HG03460 (cell line): ENCODE measurements around the gene SLC29A1.

ENCODE experiments used
- ATAC-seq: cut with Tn5 transposase; IDR thresholded peaks from one replicate; pipeline ENCODE4 v1.9.1; 2021; ENCODE audit not compliant: unreplicated experiment

SLC29A1 gene

DNA sequence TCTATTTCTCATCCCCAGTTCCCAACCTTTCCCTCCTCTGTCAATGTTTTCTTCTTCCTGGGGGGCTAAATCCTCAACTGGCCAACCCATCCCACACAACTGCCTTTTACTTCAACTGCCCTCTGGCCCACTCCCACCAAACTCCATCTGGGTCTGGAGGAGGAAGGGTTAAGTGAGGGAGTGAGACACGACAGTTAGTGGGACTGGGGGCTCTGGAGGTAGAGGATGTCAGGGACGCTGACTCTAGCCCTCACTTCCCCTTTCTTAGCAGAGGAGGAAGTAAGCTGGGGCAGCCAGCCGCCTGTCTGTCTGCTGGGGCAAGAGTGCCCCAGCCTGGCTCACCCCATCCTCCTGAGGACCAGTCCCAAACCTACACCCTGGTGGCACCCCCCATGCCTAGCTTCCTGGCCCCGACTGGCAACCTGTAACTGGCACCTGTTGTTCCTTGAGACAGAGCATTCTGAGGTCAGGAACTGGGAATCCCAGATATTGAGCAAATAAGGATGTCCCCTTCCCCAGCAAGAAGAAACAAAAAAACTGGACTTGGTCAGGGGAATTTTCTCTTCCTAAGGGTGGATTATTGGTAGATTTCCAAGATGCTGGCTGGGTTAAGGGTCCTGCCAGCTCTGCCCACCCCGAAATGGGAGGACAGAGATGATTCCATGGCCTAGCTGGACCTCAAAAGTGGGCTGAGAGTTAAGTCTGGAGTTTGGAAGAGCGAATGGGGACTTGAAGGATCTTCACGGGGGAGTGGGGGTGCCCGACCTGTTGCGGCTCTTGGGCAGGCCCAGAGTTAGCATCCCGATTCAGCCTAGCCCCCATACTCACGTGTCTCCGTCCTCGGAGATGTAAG is 41.0 kb downstream of the SLC29A1 start:
- ATAC-seq: peak; percentile 40

DNA sequence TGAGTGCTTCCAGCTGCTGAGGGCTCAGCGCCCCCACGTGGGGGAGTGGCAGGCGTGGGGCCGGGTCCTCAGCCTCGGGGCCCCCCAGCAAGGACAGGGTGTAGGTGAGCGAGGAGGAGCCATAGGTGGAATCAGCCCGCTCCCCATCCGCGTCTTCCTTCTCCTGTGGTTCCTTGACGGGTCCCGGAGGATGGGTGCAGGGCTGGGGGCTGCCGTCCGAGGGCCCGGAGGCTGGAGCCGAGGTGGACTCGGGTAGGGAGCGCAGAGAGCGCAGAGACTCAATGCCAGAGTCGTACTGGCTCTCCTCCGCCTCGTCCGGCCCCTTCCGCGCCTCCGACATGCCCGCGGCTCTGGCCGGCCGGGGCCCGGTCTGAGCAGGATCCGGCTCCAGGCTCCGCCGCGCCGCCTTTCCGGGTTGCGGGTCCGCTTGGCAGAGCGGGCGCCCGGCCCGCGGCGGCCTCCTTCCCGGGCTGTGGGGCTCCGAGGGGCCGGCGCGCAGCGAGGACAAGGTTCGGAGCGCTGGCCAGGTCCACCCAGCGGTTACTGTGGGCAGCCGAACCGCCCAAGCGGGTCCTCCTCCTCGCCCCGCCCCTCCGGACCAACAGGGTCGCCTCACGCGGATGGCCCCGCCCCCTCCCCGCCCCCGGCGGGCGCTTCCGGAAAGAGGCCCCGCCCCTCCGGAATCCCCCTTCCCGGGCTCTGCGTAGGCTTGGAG is 41.8 kb downstream of the SLC29A1 start, which contains the start of gene NFKBIE:
Gene NFKBIE (minus strand): TSS at position 545 of the 715 bp plus-strand sequence. CDS start 205 bp downstream, at position 340.
- no peak for ATAC-seq

GRCh38 chr6:44265722-44266233 is 42.4 kb downstream of the SLC29A1 start:
- no peak for ATAC-seq

DNA sequence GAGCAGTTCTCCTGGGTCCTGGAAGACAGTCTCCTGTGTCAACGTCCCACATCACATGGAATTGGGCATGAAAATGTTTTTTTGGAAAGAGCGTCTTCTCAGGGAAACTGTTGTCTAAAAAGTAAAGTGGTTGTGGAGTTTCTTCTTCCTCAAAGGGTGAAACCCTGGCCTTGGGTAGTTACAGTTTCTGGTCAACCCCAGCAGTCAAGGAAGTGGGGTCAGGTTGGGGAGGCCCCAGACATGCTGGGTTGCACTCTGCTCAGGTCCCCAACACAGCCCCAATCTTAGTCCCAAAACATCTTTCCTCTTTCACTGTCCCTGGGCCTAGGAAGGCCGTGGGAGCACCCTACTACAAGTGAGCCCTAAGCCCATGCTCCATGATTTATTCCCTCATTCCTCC is 43.0 kb downstream of the SLC29A1 start:
- no peak for ATAC-seq

- no peak for ATAC-seq
Observed at GRCh38 chr6:44267252-44267651, 43.9 kb downstream of the SLC29A1 start.

DNA sequence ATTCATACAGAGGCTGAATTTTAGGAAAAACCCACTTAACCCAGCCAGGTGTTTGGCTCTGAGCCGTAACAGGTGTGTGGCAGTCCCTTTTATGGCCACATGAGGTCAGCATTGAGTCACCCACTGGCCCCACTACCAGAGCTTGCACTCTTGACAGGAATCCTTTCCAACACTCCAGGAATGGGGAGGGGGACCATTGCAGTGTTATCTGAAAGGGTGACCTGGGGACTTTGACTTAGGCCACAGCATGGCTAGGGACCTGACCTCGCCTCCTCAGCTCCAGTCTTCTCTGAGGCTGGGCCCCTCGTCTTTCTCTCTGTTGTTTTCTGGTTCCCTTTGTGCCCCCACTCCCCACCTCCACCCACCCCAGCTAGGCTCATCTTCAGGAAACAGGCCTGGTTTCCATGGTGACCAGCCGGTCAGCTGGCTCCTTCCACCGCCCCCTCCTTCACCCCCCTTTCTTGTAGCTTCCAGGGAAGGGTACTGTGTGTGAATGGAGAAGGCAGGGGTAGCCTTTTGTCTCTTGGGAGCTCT is 44.8 kb downstream of the SLC29A1 start:
- ATAC-seq: no peak

DNA sequence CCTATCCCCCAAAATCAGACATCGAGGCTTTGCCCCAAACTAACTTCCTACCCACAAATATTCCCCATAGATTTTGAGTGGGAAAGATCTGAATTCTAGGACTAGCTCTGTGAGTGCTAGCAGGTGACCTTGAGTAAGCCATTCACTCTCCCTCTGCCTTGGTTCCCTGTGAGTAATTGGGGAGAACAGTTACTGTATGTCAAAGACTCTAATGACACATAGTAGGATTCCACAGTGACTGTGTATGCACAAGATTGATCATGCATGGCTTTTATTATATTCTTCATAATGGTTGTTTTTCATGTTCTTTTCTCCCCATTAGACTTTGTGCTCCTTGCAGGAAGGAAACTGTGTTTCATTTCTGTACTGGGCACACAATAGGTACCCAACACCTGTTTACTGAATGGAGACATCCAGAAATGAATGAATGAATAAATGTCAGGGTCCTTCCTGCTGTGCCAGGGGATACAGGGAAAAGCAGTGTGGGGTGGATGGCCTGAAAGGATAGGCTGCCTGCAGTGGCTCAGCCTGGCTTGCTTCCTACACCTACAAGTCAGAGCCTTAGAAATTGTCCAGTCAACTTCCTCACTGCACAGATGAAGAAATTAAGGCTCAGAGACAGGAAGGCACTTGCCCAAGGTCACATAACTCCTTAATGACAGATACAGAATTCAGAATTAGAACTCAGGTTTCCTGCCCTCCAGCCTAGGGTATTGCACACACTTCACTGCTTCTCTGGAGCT is 46.0 kb downstream of the SLC29A1 start:
- ATAC-seq: no peak

- no peak for ATAC-seq
Observed at GRCh38 chr6:44269921-44270525, 46.6 kb downstream of the SLC29A1 start, which contains the start of gene TMEM151B. Gene TMEM151B (plus strand): TSS chr6:44270450. CDS start chr6:44270743, 293 bp downstream.

DNA sequence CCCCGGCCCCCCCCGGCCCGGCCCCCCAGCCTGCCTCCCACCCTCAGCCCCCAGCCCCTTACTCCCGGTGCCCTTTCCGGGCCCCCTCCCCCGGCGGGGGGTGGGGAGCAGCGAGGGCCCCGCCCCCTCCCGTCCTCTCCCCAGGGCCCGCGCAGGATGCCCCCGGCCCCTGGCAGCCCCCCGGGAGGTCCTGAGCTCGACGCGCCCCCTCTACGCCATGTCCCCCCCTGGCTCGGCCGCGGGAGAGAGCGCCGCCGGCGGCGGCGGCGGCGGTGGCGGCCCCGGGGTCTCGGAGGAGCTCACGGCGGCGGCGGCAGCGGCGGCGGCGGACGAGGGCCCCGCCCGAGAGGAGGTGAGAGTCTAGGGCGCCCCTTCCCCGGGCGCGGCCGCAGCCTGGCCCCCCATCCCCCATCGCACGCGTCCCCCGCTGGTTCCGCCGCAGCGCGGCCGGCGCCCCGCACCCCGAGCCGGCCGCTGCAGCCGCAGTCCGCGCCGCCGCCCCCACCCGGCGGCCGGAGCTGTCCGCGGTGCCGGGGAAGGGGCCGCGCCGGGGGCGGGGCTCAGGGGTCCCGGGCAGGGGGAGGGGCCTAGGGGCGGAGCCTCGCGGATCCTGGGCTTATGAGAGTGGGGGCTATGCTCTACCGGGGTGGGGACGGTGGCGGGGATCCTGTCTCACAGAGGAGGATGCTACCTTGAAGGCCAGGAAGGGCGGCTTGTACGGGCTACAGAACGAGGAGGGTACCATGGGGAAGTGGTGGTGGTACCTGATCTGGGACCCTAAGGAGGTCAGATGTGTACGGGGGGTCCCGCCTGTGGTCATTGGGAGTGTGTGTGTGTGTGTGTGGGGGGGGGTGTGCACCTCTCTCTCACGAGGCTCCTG is 47.4 kb downstream of the SLC29A1 start:
- no peak for ATAC-seq

DNA sequence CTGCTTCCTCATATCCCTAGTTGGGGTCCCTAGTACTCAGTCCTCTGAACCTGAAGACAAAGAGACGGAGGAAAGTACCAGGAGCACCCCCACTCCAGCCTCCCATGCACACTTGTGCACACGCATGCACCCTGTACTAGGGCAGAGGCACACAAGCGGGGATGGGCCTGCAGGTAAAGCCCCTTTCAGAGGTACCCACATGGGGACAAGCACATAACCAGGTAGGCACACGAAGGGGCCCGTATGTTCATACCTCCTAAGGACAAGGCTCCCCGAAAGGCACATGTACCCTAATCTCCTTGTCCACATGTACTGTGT is 48.0 kb downstream of the SLC29A1 start:
- no peak for ATAC-seq

DNA sequence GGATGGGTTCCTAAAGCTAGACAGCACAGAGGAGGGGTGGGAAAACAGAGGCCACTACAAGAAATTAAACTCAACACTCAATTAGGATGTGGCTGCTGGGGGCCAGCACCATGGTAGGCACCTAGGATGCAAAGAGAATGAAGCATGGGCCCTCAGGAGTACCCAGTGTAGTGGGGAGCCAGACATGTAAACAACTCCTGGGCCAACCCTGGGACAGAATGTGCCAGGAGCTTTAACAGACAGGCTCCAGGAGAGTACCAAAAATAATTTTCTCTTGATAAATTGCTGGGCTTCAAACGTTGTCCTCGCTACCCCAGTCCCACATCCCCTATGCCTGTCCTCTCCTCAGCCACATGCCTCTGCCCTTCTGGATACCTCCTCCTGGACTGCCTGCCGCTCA is 48.5 kb downstream of the SLC29A1 start:
- ATAC-seq: no peak

- no peak for ATAC-seq
Observed at GRCh38 chr6:44272529-44272928, 49.1 kb downstream of the SLC29A1 start.

- ATAC-seq: no peak
Observed at GRCh38 chr6:44272999-44273566, 49.7 kb downstream of the SLC29A1 start.

- ATAC-seq: no peak
Observed at GRCh38 chr6:44273617-44274016, 50.2 kb downstream of the SLC29A1 start.

- no peak for ATAC-seq
Observed at GRCh38 chr6:44275271-44275748, 51.9 kb downstream of the SLC29A1 start.

GRCh38 chr6:44275749-44276648 is 52.6 kb downstream of the SLC29A1 start:
- ATAC-seq: no peak

DNA sequence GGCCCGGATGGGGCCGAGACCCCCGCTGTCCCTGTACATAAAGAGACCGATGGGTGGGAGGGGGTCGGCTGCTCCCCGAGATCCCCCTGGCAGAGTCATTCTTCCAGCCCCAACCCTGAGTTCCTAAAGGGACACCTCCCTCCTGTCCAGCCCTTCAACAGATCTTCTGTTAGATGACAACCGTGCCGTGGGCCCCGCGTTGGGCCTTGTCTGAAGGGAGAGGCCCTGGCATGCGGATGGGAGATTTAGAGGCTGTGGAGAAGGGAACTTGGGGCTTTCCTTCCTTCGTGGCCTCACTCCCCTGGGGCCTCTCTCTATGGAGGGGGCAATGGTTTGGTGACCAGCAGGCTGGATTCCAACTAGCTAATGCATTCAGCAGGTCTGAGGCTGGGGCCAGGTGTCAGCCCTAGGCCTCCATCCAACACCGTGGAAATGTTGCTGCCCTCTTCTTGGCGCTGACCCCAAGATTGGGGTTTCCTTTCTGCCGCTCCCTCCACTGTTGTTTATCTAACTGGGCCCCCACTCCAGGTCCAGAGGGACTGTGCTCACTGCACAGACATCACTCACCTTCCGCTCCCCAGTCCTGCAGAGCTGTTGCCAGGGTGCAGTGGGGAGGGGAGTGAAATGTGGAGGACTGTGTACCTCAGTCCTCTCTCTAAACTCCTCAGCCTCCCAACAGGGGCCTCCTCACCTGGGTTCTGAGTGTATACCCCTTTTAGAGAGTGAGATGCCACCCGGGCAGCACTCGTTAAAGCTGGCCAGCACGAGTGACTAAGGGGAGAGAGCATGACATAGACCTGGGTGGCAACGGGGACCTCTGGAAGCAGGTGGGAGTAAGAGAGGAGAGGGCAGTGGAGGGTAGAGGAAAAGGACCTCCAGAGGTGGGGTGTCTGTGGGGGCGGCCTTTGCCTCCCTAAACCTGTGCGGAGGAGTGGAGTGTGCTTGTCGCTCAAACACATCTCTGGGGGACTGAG is 53.6 kb downstream of the SLC29A1 start:
- no peak for ATAC-seq
